ENCODE measurements around the gene RBM26. TPM values are rescaled to one million over a fixed set of nuclear protein-coding genes. Genes with fewer than 3 reads are reported as not detected.

The RBM26 gene
- total RNA-seq, 4 donors from 2014 or later: 14.9 to 44.8 (median 23.1) TPM

DNA sequence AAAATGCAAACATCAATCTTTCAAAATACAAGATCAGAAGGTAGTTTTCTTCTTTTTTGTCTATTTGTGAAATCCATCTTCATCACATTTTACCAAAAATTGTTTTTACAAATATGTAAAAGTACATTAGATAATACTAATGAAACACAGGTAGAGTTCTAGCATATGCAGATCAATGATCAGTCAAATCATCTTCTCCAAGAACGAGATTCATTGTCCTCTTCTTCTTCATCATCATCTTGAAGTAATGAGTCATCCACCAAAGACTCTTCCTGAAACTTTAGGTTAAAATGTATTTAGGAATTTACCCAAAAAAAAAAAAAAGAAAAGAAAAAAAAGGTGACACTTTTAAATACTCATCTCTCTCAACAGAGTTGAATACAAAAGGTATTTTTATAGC lies 85.6 kb downstream of the RBM26 start:
- H3K4me3 ChIP-seq: no peak overlapping the region
- TF ChIP-seq POLR2A (IDR thresholded peaks at IDR 0.05): no peak
- TF ChIP-seq, protein P1, sequence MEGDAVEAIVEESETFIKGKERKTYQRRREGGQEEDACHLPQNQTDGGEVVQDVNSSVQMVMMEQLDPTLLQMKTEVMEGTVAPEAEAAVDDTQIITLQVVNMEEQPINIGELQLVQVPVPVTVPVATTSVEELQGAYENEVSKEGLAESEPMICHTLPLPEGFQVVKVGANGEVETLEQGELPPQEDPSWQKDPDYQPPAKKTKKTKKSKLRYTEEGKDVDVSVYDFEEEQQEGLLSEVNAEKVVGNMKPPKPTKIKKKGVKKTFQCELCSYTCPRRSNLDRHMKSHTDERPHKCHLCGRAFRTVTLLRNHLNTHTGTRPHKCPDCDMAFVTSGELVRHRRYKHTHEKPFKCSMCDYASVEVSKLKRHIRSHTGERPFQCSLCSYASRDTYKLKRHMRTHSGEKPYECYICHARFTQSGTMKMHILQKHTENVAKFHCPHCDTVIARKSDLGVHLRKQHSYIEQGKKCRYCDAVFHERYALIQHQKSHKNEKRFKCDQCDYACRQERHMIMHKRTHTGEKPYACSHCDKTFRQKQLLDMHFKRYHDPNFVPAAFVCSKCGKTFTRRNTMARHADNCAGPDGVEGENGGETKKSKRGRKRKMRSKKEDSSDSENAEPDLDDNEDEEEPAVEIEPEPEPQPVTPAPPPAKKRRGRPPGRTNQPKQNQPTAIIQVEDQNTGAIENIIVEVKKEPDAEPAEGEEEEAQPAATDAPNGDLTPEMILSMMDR (IDR thresholded peaks at IDR 0.05 in 4 of 5, conservative IDR thresholded peaks at IDR 0.05 in 1 of 5): no peak
- ATAC-seq: no peak
- H3K36me3 ChIP-seq: peaks cover 0 to 22% of the 10 kb centered on the region in 2 donors
- no peak overlapping the region for H3K27ac ChIP-seq
- intact Hi-C loops (cut with DNase I; ENCODE audit: low total_unique reads): no loop called here
- H3K27me3 ChIP-seq: no peaks in the 10 kb centered on the region
- in situ Hi-C loops (cut with MboI; ENCODE audit: low sequenced_read_pairs in 4 of 4): no loop called here
- no peaks in the 10 kb centered on the region for H3K9me3 ChIP-seq
- DNase-seq: no peak
- H3K4me1 ChIP-seq: no peaks in the 10 kb centered on the region

DNA sequence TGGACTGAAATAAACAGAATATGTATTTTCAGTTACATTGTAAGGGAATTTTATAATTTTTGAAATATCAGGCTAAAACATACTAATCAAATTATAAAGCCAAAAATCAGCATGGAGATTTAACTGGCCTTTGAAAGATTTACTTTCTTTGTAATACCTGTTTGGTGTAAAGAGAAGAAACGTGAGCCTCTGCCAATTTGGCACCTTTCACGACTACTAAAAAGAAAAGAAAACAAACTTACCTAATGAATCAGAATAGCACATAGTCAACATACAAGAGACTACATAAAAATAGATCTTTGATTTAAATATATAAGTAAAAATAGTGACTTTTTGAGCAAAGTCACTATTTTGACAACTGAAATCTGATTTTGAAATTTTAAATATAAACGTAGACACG lies 87.4 kb downstream of the RBM26 start:
- in situ Hi-C loops (cut with MboI; ENCODE audit: low sequenced_read_pairs in 4 of 4): no loop called here
- H3K9me3 ChIP-seq: no peaks in the 10 kb centered on the region
- intact Hi-C loops (cut with DNase I; ENCODE audit: low total_unique reads): no loop called here
- no peak overlapping the region for H3K27ac ChIP-seq
- H3K4me3 ChIP-seq: no peak overlapping the region
- H3K27me3 ChIP-seq: no peaks in the 10 kb centered on the region
- DNase-seq: no peak
- H3K36me3 ChIP-seq: peaks cover 0 to 21% of the 10 kb centered on the region in 2 donors
- ATAC-seq: no peak
- no peak for TF ChIP-seq POLR2A (IDR thresholded peaks at IDR 0.05)
- TF ChIP-seq, protein P1 (IDR thresholded peaks at IDR 0.05 in 4 of 5, conservative IDR thresholded peaks at IDR 0.05 in 1 of 5): no peak
- H3K4me1 ChIP-seq: no peaks in the 10 kb centered on the region

DNA sequence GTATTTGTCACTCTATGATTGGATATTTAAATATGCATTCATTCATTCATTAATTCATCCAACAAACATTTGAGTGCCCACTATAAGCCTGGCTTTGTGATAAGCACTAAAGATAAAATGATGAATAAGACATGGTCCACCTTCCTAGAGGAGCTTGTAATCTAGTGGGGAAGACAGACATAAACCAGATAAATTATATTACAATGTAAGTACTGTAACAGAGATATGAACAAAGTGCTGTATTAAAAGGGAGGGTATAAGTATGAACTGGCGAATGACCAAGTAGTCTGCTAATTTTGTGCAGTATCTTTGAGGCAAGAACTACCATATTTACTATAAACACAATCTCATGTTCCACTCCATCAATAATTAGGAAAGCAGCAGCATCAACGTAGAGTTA lies 88.2 kb downstream of the RBM26 start:
- Histone ChIP-seq H3K4me3 (no peak overlapping the region), H3K9me3 (no peaks in the 10 kb centered on the region), H3K36me3 (peaks cover 0 to 21% of the 10 kb centered on the region in 2 donors), H3K27me3 (no peaks in the 10 kb centered on the region), H3K27ac (no peak overlapping the region), H3K4me1 (no peaks in the 10 kb centered on the region)
- TF ChIP-seq, protein P1 (IDR thresholded peaks at IDR 0.05 in 4 of 5, conservative IDR thresholded peaks at IDR 0.05 in 1 of 5): no peak
- TF ChIP-seq POLR2A (IDR thresholded peaks at IDR 0.05): no peak
- ATAC-seq: no peak
- no peak for DNase-seq
- in situ Hi-C loops (cut with MboI; ENCODE audit: low sequenced_read_pairs in 4 of 4) (no loop called here), intact Hi-C loops (cut with DNase I; ENCODE audit: low total_unique reads) (no loop called here)

DNA sequence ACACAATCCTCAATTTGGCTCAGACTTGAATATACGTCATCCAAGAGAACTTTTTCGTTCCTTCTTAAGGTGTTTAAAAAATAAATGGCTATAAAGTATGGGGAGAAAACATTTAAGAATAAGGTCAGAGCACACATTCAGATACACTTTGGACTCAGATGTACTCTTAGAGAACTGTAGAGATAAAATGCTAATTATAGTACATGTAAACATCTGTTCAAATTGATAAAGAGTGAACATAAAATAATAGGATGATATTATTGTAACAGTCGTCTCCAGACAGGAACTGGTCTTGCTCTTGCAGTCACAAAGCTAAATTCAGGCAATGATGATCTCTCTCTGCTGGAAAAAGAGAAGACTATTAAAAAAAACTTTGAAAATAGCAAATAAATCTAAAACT lies 91.4 kb downstream of the RBM26 start:
- Histone ChIP-seq H3K4me1 (no peaks in the 10 kb centered on the region), H3K27ac (no peak overlapping the region), H3K27me3 (no peaks in the 10 kb centered on the region), H3K36me3 (no peaks in the 10 kb centered on the region), H3K9me3 (no peaks in the 10 kb centered on the region), H3K4me3 (no peak overlapping the region)
- in situ Hi-C loops (cut with MboI; ENCODE audit: low sequenced_read_pairs in 4 of 4): no loop called here
- intact Hi-C loops (cut with DNase I; ENCODE audit: low total_unique reads): no loop called here
- DNase-seq (no peak), ATAC-seq (no peak)
- TF ChIP-seq POLR2A (IDR thresholded peaks at IDR 0.05): no peak
- TF ChIP-seq, protein P1 (IDR thresholded peaks at IDR 0.05 in 4 of 5, conservative IDR thresholded peaks at IDR 0.05 in 1 of 5): no peak

DNA sequence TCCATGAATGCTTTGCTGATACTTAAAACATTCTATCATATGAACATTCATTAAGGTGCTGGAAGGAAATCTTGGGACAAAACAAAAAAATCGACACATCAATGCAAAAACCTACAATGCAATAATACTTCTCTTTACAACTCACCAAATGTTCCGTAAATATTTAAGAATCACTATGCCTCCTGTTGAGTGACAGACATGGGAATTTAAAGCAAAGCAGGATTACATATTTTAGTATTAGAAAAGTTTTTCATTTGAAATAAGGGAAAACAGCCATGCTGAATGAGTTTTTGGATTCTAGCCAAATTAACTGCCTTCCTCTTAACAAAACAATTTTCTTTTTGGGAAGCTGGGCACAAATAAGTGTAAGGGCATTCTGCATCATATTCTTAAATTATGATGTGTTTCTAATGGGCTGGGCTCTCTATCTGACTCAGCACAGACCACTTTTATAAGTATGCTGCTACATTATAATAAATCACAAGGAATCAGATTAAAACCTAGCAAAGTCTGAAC lies 93.7 kb downstream of the RBM26 start:
- H3K4me3 ChIP-seq: no peak overlapping the region
- in situ Hi-C loops (cut with MboI; ENCODE audit: low sequenced_read_pairs in 4 of 4) (no loop called here), intact Hi-C loops (cut with DNase I; ENCODE audit: low total_unique reads) (no loop called here)
- TF ChIP-seq, protein P1 (IDR thresholded peaks at IDR 0.05 in 4 of 5, conservative IDR thresholded peaks at IDR 0.05 in 1 of 5): no peak
- no peak for TF ChIP-seq POLR2A (IDR thresholded peaks at IDR 0.05)
- DNase-seq (no peak), ATAC-seq (no peak)
- no peaks in the 10 kb centered on the region for H3K9me3 ChIP-seq
- no peak overlapping the region for H3K27ac ChIP-seq
- H3K27me3 ChIP-seq: no peaks in the 10 kb centered on the region
- no peaks in the 10 kb centered on the region for H3K4me1 ChIP-seq
- no peaks in the 10 kb centered on the region for H3K36me3 ChIP-seq
